MCF 10A (cell line): ENCODE data around the gene CDK2AP2. TPM values are rescaled to one million over a fixed set of nuclear protein-coding genes. Genes with fewer than 3 reads are reported as not detected.

Source experiments
- BruUV-seq: library from RNA; stranded (reverse); fragments of 400-500 nt; replicated peaks from 2 replicates; lab custom pipeline; 2021; lab: Mats Ljungman, UMichigan
- CTCF ChIA-PET: fragments of 300-600 bp; sonication (Branson Sonifier 250); formaldehyde crosslinking; extraction: SDS; loops from one replicate; lab custom pipeline; 2021; ENCODE audit warnings: antibody characterized with exemption, inconsistent platforms; lab: Yijun Ruan, JAX
- POLR2A ChIA-PET: fragments of 300-600, 350-650 bp; sonication (Branson Sonifier 250); formaldehyde crosslinking; extraction: SDS; loops from one replicate; lab custom pipeline; 2020; ENCODE audit warnings: antibody characterized with exemption, inconsistent platforms; lab: Yijun Ruan, JAX
- DNase-seq: peaks from one replicate; pipeline ENCODE4 v3.0.0-alpha.2; 2018; ENCODE audit not compliant: unreplicated experiment
- H3K27ac Mint-ChIP-seq: one replicate; pipeline ENCODE4 v1.8.0; 2022; ENCODE audit warnings: mild to moderate bottlenecking, low read depth, mixed read lengths; ENCODE audit not compliant: unreplicated experiment
- H3K27me3 Mint-ChIP-seq: one replicate; pipeline ENCODE4 v1.8.0; 2022; ENCODE audit warnings: mixed read lengths; ENCODE audit not compliant: insufficient read depth, unreplicated experiment
- H3K36me3 Mint-ChIP-seq: one replicate; pipeline ENCODE4 v1.8.0; 2022; ENCODE audit warnings: mild to moderate bottlenecking, moderate library complexity, mixed read lengths; ENCODE audit not compliant: insufficient read depth, unreplicated experiment
- H3K4me1 Mint-ChIP-seq: one replicate; pipeline ENCODE4 v1.8.0; 2022; ENCODE audit warnings: mixed read lengths; ENCODE audit not compliant: insufficient read depth, unreplicated experiment
- H3K4me3 Mint-ChIP-seq: one replicate; pipeline ENCODE4 v1.8.0; 2022; ENCODE audit warnings: mild to moderate bottlenecking, moderate library complexity, mixed read lengths; ENCODE audit not compliant: unreplicated experiment
- H3K9me3 Mint-ChIP-seq: one replicate; pipeline ENCODE4 v1.8.0; 2022; ENCODE audit warnings: mixed read lengths; ENCODE audit not compliant: unreplicated experiment
- intact Hi-C: fragments of 100-400 bp; cut with micrococcal nuclease; formaldehyde crosslinking; loops from 2 replicates; pipeline ENCODE4 v1.14.1; 2022
- total RNA-seq: library from RNA; stranded (reverse); gene quantifications from 2 replicates; pipeline ENCODE4 v1.2.3, GENCODE V29; 2022
- TF ChIP-seq, protein P1 (sequence below): fragments of 200-600 bp; IDR thresholded peaks from one replicate; pipeline ENCODE4 v1.8.0; 2022; ENCODE audit warnings: antibody characterized with exemption, mild to moderate bottlenecking; ENCODE audit not compliant: unreplicated experiment

The CDK2AP2 gene
- total RNA-seq, 1 experiment from 2014 or later: 93.7 TPM

DNA sequence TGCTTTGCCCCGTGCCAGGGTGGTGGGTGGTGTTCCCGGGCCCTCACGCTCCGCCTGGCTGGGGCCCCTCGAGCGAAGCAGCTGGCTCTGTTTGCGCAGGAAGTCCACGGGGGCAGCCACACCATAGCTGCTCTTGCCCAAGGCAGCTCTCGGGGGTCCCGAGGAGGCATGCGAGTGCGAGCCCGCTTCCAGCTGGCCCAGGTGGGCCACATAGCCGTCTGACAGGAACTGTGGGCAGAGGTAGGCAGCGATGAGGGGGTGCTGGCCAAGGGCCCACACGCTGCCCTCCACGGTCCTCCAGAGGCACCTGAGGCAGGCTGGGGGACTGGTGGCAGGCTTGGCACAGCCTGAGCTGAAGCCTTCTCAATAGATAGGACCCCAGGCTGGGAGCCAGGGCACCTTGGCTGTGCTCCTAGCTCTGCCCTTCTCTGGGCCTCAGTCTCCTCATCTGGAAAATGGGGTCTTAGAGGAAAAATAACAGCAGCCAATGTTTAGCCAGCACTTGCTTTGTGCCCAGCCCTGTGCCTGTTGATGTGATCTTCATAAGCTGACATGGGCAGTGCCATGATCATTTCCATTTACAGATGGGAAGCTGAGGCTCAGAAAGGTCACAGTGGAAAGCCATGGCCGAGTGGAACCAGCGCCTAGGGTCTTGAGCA lies 15.8 kb downstream of the CDK2AP2 start:
- no peaks in the 10 kb centered on the region for H3K27me3 Mint-ChIP-seq
- intact Hi-C loops: no loop called here
- H3K9me3 Mint-ChIP-seq: no peaks in the 10 kb centered on the region
- ChIA-PET POLR2A (interaction anchor here (0.5 to 1.4 kb wide), 5 partner anchors 9 to 189 kb away, joined by 3 to 4 read pairs (median 3); partner anchors contain the start of genes AIP and SSH3), CTCF (no interaction called here)
- no peaks in the 10 kb centered on the region for H3K4me1 Mint-ChIP-seq
- no peak for DNase-seq
- BruUV-seq: no TSS peak
- TF ChIP-seq, protein P1, sequence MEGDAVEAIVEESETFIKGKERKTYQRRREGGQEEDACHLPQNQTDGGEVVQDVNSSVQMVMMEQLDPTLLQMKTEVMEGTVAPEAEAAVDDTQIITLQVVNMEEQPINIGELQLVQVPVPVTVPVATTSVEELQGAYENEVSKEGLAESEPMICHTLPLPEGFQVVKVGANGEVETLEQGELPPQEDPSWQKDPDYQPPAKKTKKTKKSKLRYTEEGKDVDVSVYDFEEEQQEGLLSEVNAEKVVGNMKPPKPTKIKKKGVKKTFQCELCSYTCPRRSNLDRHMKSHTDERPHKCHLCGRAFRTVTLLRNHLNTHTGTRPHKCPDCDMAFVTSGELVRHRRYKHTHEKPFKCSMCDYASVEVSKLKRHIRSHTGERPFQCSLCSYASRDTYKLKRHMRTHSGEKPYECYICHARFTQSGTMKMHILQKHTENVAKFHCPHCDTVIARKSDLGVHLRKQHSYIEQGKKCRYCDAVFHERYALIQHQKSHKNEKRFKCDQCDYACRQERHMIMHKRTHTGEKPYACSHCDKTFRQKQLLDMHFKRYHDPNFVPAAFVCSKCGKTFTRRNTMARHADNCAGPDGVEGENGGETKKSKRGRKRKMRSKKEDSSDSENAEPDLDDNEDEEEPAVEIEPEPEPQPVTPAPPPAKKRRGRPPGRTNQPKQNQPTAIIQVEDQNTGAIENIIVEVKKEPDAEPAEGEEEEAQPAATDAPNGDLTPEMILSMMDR: no peak
- no peak overlapping the region for H3K27ac Mint-ChIP-seq
- peaks cover 40% of the 10 kb centered on the region for H3K36me3 Mint-ChIP-seq
- no peak overlapping the region for H3K4me3 Mint-ChIP-seq

- intact Hi-C loops: no loop called here
- no peaks in the 10 kb centered on the region for H3K9me3 Mint-ChIP-seq
- H3K4me3 Mint-ChIP-seq: no peak overlapping the region
- POLR2A ChIA-PET: interaction anchor here (0.5 to 1.4 kb wide), 4 partner anchors 8 to 109 kb away, joined by 3 read pairs; partner anchors contain the start of gene AIP
- peaks cover under 1% of the 10 kb centered on the region for H3K4me1 Mint-ChIP-seq
- CTCF ChIA-PET: no interaction called here
- H3K27ac Mint-ChIP-seq: no peak overlapping the region
- TF ChIP-seq, protein P1: no peak
- peaks cover 40% of the 10 kb centered on the region for H3K36me3 Mint-ChIP-seq
- DNase-seq: no peak
- BruUV-seq: no TSS peak
- no peaks in the 10 kb centered on the region for H3K27me3 Mint-ChIP-seq
Measured at GRCh38 chr11:67491276-67492068, 16.5 kb downstream of the CDK2AP2 start.

- TF ChIP-seq, protein P1: no peak
- CTCF ChIA-PET: interaction anchor here (0.8 kb wide), 1 partner anchor 51 kb away, joined by 3 read pairs; no protein-coding TSS in a partner anchor
- no peaks in the 10 kb centered on the region for H3K27me3 Mint-ChIP-seq
- H3K27ac Mint-ChIP-seq: no peak overlapping the region
- DNase-seq: no peak
- POLR2A ChIA-PET: interaction anchor here (1.4 kb wide), 1 partner anchor 8 kb away, joined by 3 read pairs; the partner anchor contains the start of gene AIP
- H3K4me1 Mint-ChIP-seq: peaks cover 8% of the 10 kb centered on the region
- intact Hi-C loops: no loop called here
- BruUV-seq: TSS peak; percentile 60
- no peak overlapping the region for H3K4me3 Mint-ChIP-seq
- no peaks in the 10 kb centered on the region for H3K9me3 Mint-ChIP-seq
- H3K36me3 Mint-ChIP-seq: peaks cover 45% of the 10 kb centered on the region
Measured at GRCh38 chr11:67490727-67491065, 17.3 kb downstream of the CDK2AP2 start.
